ENCODE measurements around the gene C4orf51. TPM values are rescaled to one million over a fixed set of nuclear protein-coding genes. Genes with fewer than 3 reads are reported as not detected.
A peak's percentile ranks its signal among the peaks of the same experiment; 100 is the strongest.

C4orf51 gene
- total RNA-seq, 4 donors from 2014 or later: not detected

GRCh38 chr4:145730026-145730425 is 50.1 kb downstream of the C4orf51 start:
- Histone ChIP-seq H3K27me3 (no peaks in the 10 kb centered on the region), H3K4me3 (no peak overlapping the region), H3K27ac (no peak overlapping the region), H3K9me3 (no peaks in the 10 kb centered on the region), H3K36me3 (no peaks in the 10 kb centered on the region), H3K4me1 (peaks cover 0 to 41% (median 13%) of the 10 kb centered on the region in 3 donors)
- 63 to 73% methylated on average over 4 to 5 of the region's 5 CpGs for WGBS, 2 donors (ENCODE audit: low coverage in 1 of 2)
- TF ChIP-seq CTCF (IDR thresholded peaks at IDR 0.05): no peak
- TF ChIP-seq POLR2A (IDR thresholded peaks at IDR 0.05): no peak
- TF ChIP-seq POLR2AphosphoS5 (IDR thresholded peaks at IDR 0.05): no peak
- TF ChIP-seq EP300 (IDR thresholded peaks at IDR 0.05): no peak
- no peak for ATAC-seq

GRCh38 chr4:145731028-145731427 is 51.1 kb downstream of the C4orf51 start:
- Histone ChIP-seq H3K4me3 (no peak overlapping the region), H3K27me3 (no peaks in the 10 kb centered on the region), H3K36me3 (no peaks in the 10 kb centered on the region), H3K27ac (peak overlapping the region in 2 of 4 donors; percentile 2 to 9), H3K9me3 (no peaks in the 10 kb centered on the region), H3K4me1 (peaks cover 5 to 51% (median 21%) of the 10 kb centered on the region in 3 donors)
- WGBS, 2 donors (ENCODE audit: low coverage in 1 of 2): 44% methylated on average over 1 of the region's 1 CpG; no CpG with 5 or more reads in 1 of the 2 donors
- no peak for ATAC-seq
- TF ChIP-seq EP300 (IDR thresholded peaks at IDR 0.05): no peak
- peak; percentile 62 for TF ChIP-seq POLR2AphosphoS5 (IDR thresholded peaks at IDR 0.05)
- TF ChIP-seq POLR2A (IDR thresholded peaks at IDR 0.05): no peak
- TF ChIP-seq CTCF (IDR thresholded peaks at IDR 0.05): no peak

- peak overlapping the region; percentile 93 to 99 (median 98) for H3K27ac ChIP-seq
- TF ChIP-seq CTCF (IDR thresholded peaks at IDR 0.05) (no peak), POLR2AphosphoS5 (IDR thresholded peaks at IDR 0.05) (peak; percentile 5)
- 30 to 41% methylated on average over 6 to 13 of the region's 14 CpGs for WGBS, 2 donors (ENCODE audit: low coverage in 1 of 2)
- H3K9me3 ChIP-seq: no peaks in the 10 kb centered on the region
- ATAC-seq: no peak
- peak overlapping the region; percentile 59 to 71 for H3K4me3 ChIP-seq
- no peaks in the 10 kb centered on the region for H3K27me3 ChIP-seq
- H3K36me3 ChIP-seq: no peaks in the 10 kb centered on the region
- H3K4me1 ChIP-seq: peaks cover 5 to 63% (median 24%) of the 10 kb centered on the region in 3 donors
These were observed 52.3 kb downstream of the C4orf51 start for GRCh38 chr4:145732001-145732815.

GRCh38 chr4:145732895-145733880 is 53.2 kb downstream of the C4orf51 start:
- Histone ChIP-seq H3K4me1 (peaks cover 5 to 67% (median 24%) of the 10 kb centered on the region in 3 donors), H3K27ac (peak overlapping the region; percentile 93 to 99 (median 98)), H3K27me3 (no peaks in the 10 kb centered on the region), H3K4me3 (peak overlapping the region; percentile 59 to 71), H3K9me3 (no peaks in the 10 kb centered on the region), H3K36me3 (no peaks in the 10 kb centered on the region)
- peak; percentile 66 to 77 for TF ChIP-seq POLR2A (IDR thresholded peaks at IDR 0.05)
- peak; percentile 90 for TF ChIP-seq POLR2AphosphoS5 (IDR thresholded peaks at IDR 0.05)
- no peak for TF ChIP-seq EP300 (IDR thresholded peaks at IDR 0.05)
- peak in 3 of 4 experiments; percentile 11 to 25 (median 22) for TF ChIP-seq CTCF (IDR thresholded peaks at IDR 0.05)
- peak; percentile 89 for ATAC-seq
- 0 to 3% methylated on average over 1 to 11 of the region's 81 CpGs for WGBS, 2 donors (ENCODE audit: low coverage in 1 of 2)
